ENCODE measurements around the gene PRKCZ. TPM values are rescaled to one million over a fixed set of nuclear protein-coding genes. Genes with fewer than 3 reads are reported as not detected.

Gene PRKCZ
- total RNA-seq, 2 donors from 2014 or later: 9.6 to 10.9 TPM

DNA sequence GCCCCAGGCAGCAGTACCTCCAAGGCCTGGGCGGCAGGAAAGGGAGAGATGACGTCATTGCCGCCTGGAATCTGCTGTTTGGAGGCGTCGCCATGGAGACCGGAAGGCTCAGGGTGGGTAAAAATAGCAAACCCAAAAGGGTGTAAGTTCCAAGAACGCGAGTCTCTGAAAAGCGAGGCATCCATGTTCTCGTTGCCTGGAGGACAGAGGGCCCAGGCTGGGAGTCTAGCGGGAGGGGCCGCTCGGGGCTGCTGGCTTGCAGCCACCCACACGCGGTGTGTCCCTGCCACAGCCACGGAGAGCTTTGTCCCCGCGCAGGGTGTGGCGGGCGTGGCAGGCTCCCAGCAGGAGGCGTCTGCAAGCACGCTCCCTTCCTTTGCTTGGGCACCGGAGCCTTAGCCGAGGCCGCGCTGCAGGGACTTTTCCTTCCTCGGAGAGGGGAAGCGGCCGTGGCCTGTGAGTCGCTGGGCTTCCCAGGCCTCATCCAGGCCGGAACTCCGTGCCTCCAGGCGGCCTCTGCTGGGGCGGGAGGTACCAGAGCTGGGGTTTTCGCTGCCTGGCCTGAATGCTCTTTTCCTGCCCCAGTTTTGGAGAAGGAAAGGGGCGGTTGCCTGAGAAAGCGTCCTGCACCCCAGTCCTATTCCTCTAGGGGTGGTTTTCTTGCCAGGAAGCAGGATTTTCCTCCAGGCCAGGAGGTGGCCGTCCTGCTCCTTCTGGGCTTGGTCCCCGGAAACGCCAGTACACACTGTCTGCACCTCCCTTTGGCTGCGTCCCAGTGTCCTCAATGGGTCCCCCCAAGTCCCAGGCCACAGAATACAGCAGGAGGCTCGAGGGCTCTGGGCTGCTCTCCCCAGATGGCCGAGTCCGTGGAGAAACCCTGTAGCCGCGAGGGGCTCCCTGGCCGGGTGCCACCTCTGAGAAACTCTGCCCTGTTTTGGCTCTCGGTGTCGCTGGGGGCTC lies 162.6 kb downstream of the PRKCZ start:
- TF ChIP-seq, protein P1, sequence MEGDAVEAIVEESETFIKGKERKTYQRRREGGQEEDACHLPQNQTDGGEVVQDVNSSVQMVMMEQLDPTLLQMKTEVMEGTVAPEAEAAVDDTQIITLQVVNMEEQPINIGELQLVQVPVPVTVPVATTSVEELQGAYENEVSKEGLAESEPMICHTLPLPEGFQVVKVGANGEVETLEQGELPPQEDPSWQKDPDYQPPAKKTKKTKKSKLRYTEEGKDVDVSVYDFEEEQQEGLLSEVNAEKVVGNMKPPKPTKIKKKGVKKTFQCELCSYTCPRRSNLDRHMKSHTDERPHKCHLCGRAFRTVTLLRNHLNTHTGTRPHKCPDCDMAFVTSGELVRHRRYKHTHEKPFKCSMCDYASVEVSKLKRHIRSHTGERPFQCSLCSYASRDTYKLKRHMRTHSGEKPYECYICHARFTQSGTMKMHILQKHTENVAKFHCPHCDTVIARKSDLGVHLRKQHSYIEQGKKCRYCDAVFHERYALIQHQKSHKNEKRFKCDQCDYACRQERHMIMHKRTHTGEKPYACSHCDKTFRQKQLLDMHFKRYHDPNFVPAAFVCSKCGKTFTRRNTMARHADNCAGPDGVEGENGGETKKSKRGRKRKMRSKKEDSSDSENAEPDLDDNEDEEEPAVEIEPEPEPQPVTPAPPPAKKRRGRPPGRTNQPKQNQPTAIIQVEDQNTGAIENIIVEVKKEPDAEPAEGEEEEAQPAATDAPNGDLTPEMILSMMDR (IDR thresholded peaks at IDR 0.05): peak in 5 of 7 experiments; percentile 12 to 49 (median 41)
- TF ChIP-seq POLR2A (IDR thresholded peaks at IDR 0.05): peak in 2 of 3 donors; percentile 53 to 66
- Histone ChIP-seq H3K9me3 (no peaks in the 10 kb centered on the region), H3K36me3 (replicated peaks in 1 of 2; ENCODE audit: insufficient read depth in 1 of 2, low read depth in 2 of 2) (no peaks in the 10 kb centered on the region), H3K27me3 (no peaks in the 10 kb centered on the region), H3K27ac (peak overlapping the region; percentile 75 to 88 (median 86)), H3K4me1 (peaks cover 43% of the 10 kb centered on the region), H3K4me3 (no peak overlapping the region)
- ATAC-seq: peak; percentile 65
- DNase-seq: peak; percentile 89 to 93 (median 90)
- intact Hi-C loops (cut with DNase I): no loop called here
- 21 to 36% methylated on average over 16 to 48 of the region's 49 CpGs for WGBS, 2 donors

GRCh38 chr1:2213576-2214505 lies 163.6 kb downstream of the PRKCZ start:
- H3K27me3 ChIP-seq: no peaks in the 10 kb centered on the region
- no peak overlapping the region for H3K4me3 ChIP-seq
- WGBS, 2 donors: 68 to 84% methylated on average over 21 to 27 of the region's 32 CpGs
- intact Hi-C loops (cut with DNase I): no loop called here
- TF ChIP-seq, protein P1 (IDR thresholded peaks at IDR 0.05): no peak
- TF ChIP-seq POLR2A (IDR thresholded peaks at IDR 0.05): no peak
- H3K36me3 ChIP-seq (replicated peaks in 1 of 2; ENCODE audit: insufficient read depth in 1 of 2, low read depth in 2 of 2): no peaks in the 10 kb centered on the region
- no peak for ATAC-seq
- peaks cover 33% of the 10 kb centered on the region for H3K4me1 ChIP-seq
- peak in 3 of 4 donors; percentile 15 to 60 (median 41) for DNase-seq
- peak overlapping the region; percentile 75 to 88 (median 86) for H3K27ac ChIP-seq
- no peaks in the 10 kb centered on the region for H3K9me3 ChIP-seq

GRCh38 chr1:2214541-2215241 lies 164.5 kb downstream of the PRKCZ start:
- 60 to 67% methylated on average over 1 to 20 of the region's 21 CpGs for WGBS, 2 donors
- no peak overlapping the region for H3K4me3 ChIP-seq

GRCh38 chr1:2215329-2215728 lies 165.1 kb downstream of the PRKCZ start:
- no peaks in the 10 kb centered on the region for H3K36me3 ChIP-seq (replicated peaks in 1 of 2; ENCODE audit: insufficient read depth in 1 of 2, low read depth in 2 of 2)
- WGBS, 2 donors: 87 to 93% methylated on average over 3 to 14 of the region's 14 CpGs
- H3K9me3 ChIP-seq: no peaks in the 10 kb centered on the region
- no peak overlapping the region for H3K27ac ChIP-seq
- H3K27me3 ChIP-seq: no peaks in the 10 kb centered on the region
- intact Hi-C loops (cut with DNase I): no loop called here
- peaks cover 31% of the 10 kb centered on the region for H3K4me1 ChIP-seq
- TF ChIP-seq POLR2A (IDR thresholded peaks at IDR 0.05): no peak
- ATAC-seq (no peak), DNase-seq (peak in 1 of 4 donors; percentile 15)
- H3K4me3 ChIP-seq: no peak overlapping the region

More at GRCh38 chr1:2214541-2215241, 164.5 kb downstream of the PRKCZ start:
- Histone ChIP-seq H3K9me3 (no peaks in the 10 kb centered on the region), H3K36me3 (replicated peaks in 1 of 2; ENCODE audit: insufficient read depth in 1 of 2, low read depth in 2 of 2) (no peaks in the 10 kb centered on the region), H3K27ac (peak overlapping the region; percentile 18 to 88 (median 86)), H3K27me3 (no peaks in the 10 kb centered on the region), H3K4me1 (peaks cover 31% of the 10 kb centered on the region)
- peak in 1 of 4 donors; percentile 36 for DNase-seq
- ATAC-seq: no peak
- intact Hi-C loops (cut with DNase I): no loop called here
- TF ChIP-seq POLR2A (IDR thresholded peaks at IDR 0.05): no peak
- TF ChIP-seq, protein P1 (IDR thresholded peaks at IDR 0.05): no peak
